ENCODE results near the gene HINFP. TPM values are rescaled to one million over a fixed set of nuclear protein-coding genes. Genes with fewer than 3 reads are reported as not detected.
A peak's percentile ranks its signal among the peaks of the same experiment; 100 is the strongest.

The HINFP gene, protein sequence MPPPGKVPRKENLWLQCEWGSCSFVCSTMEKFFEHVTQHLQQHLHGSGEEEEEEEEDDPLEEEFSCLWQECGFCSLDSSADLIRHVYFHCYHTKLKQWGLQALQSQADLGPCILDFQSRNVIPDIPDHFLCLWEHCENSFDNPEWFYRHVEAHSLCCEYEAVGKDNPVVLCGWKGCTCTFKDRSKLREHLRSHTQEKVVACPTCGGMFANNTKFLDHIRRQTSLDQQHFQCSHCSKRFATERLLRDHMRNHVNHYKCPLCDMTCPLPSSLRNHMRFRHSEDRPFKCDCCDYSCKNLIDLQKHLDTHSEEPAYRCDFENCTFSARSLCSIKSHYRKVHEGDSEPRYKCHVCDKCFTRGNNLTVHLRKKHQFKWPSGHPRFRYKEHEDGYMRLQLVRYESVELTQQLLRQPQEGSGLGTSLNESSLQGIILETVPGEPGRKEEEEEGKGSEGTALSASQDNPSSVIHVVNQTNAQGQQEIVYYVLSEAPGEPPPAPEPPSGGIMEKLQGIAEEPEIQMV
- 10 to 100 TPM; 10.2 to 14.3 TPM for total RNA-seq
- 1 to 10 TPM; 6.4 to 6.5 TPM for polyA plus RNA-seq

GRCh38 chr11:119121008-119121810 is at the start of gene HINFP:
Gene HINFP, plus strand, starts transcription at chr11:119121580. Its CDS starts 5,365 bp downstream, at chr11:119126945.
- no peaks in the 10 kb centered on the region for H3K27me3 ChIP-seq (ENCODE audit: control insufficient read depth in 4 of 4, insufficient read depth in 4 of 4, low read length in 3 of 4)
- under 1% methylated on average over 54 of the region's 54 CpGs for WGBS
- peak within 1 kb of the TSS; percentile 80 to 91 for H3K9ac ChIP-seq (ENCODE audit: low read depth in 1 of 2, low read length in 2 of 2)
- peak; percentile 100 for DNase-seq (ENCODE audit: low spot score)
- H3K36me3 ChIP-seq (ENCODE audit: control insufficient read depth in 4 of 4, insufficient read depth in 3 of 4, low read depth in 1 of 4, low read length in 3 of 4): peaks cover under 1 to 11% (median 7%) of the 10 kb centered on the region in 4 donors
- H3K4me1 ChIP-seq (ENCODE audit: control insufficient read depth in 4 of 4, insufficient read depth in 4 of 4, low read length in 3 of 4): peaks cover 6 to 25% (median 19%) of the 10 kb centered on the region in 4 donors
- no peaks in the 10 kb centered on the region for H3K9me3 ChIP-seq (ENCODE audit: control insufficient read depth in 4 of 4, low read length in 3 of 4)
- peak within 1 kb of the TSS; percentile 73 to 98 (median 97) for H3K4me3 ChIP-seq (ENCODE audit: low read depth in 1 of 3, low read length in 3 of 3)
- peak within 1 kb of the TSS; percentile 66 to 73 for H3K27ac ChIP-seq (ENCODE audit: low read depth in 1 of 2, low read length in 2 of 2)
- TF ChIP-seq FOXA2 (IDR thresholded peaks at IDR 0.05) (no peak), RAD21 (IDR thresholded peaks at IDR 0.05) (peak in 1 of 2 donors; percentile 36), HNF4A (conservative IDR thresholded peaks at IDR 0.05) (no peak), RXRA (IDR thresholded peaks at IDR 0.05) (peak in 1 of 2 donors; percentile 29), ATF3 (IDR thresholded peaks at IDR 0.05) (no peak), NR2F2 (IDR thresholded peaks at IDR 0.05) (no peak), JUND (IDR thresholded peaks at IDR 0.05) (no peak), EGR1 (IDR thresholded peaks at IDR 0.05; ENCODE audit: low read depth in 2 of 2) (no peak), FOXA1 (IDR thresholded peaks at IDR 0.05) (no peak), GABPA (IDR thresholded peaks at IDR 0.05 in 1 of 2, conservative IDR thresholded peaks at IDR 0.05 in 1 of 2) (peak in 1 of 2 donors; percentile 89), SP1 (IDR thresholded peaks at IDR 0.05) (peak; percentile 86), TAF1 (conservative IDR thresholded peaks at IDR 0.05) (no peak), ZBTB33 (IDR thresholded peaks at IDR 0.05) (no peak), MAX (IDR thresholded peaks at IDR 0.05) (peak; percentile 51), HNF4G (IDR thresholded peaks at IDR 0.05) (no peak), YY1 (IDR thresholded peaks at IDR 0.05) (peak; percentile 73)
- TF ChIP-seq, protein P1, sequence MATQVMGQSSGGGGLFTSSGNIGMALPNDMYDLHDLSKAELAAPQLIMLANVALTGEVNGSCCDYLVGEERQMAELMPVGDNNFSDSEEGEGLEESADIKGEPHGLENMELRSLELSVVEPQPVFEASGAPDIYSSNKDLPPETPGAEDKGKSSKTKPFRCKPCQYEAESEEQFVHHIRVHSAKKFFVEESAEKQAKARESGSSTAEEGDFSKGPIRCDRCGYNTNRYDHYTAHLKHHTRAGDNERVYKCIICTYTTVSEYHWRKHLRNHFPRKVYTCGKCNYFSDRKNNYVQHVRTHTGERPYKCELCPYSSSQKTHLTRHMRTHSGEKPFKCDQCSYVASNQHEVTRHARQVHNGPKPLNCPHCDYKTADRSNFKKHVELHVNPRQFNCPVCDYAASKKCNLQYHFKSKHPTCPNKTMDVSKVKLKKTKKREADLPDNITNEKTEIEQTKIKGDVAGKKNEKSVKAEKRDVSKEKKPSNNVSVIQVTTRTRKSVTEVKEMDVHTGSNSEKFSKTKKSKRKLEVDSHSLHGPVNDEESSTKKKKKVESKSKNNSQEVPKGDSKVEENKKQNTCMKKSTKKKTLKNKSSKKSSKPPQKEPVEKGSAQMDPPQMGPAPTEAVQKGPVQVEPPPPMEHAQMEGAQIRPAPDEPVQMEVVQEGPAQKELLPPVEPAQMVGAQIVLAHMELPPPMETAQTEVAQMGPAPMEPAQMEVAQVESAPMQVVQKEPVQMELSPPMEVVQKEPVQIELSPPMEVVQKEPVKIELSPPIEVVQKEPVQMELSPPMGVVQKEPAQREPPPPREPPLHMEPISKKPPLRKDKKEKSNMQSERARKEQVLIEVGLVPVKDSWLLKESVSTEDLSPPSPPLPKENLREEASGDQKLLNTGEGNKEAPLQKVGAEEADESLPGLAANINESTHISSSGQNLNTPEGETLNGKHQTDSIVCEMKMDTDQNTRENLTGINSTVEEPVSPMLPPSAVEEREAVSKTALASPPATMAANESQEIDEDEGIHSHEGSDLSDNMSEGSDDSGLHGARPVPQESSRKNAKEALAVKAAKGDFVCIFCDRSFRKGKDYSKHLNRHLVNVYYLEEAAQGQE (IDR thresholded peaks at IDR 0.05): no peak
- TF ChIP-seq, protein P2, sequence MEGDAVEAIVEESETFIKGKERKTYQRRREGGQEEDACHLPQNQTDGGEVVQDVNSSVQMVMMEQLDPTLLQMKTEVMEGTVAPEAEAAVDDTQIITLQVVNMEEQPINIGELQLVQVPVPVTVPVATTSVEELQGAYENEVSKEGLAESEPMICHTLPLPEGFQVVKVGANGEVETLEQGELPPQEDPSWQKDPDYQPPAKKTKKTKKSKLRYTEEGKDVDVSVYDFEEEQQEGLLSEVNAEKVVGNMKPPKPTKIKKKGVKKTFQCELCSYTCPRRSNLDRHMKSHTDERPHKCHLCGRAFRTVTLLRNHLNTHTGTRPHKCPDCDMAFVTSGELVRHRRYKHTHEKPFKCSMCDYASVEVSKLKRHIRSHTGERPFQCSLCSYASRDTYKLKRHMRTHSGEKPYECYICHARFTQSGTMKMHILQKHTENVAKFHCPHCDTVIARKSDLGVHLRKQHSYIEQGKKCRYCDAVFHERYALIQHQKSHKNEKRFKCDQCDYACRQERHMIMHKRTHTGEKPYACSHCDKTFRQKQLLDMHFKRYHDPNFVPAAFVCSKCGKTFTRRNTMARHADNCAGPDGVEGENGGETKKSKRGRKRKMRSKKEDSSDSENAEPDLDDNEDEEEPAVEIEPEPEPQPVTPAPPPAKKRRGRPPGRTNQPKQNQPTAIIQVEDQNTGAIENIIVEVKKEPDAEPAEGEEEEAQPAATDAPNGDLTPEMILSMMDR (IDR thresholded peaks at IDR 0.05; ENCODE audit: low read depth, low read length, missing input control): no peak
